HEK293T (cell line): ENCODE results near the gene FMN2.

Experiments used
- CTCF ChIA-PET: fragments of 350-600 bp; formaldehyde crosslinking; extraction: SDS; loops from one replicate; lab custom pipeline; 2021; ENCODE audit warnings: antibody characterized with exemption, inconsistent platforms; lab: Yijun Ruan, JAX
- POLR2A ChIA-PET: fragments of 350-600 bp; formaldehyde crosslinking; extraction: SDS; loops from one replicate; lab custom pipeline; 2020; ENCODE audit warnings: antibody characterized with exemption, inconsistent platforms; lab: Yijun Ruan, JAX
- DNase-seq: peaks from one replicate; pipeline ENCODE4 v3.0.0; 2012; ENCODE audit warnings: mixed read lengths; ENCODE audit errors: extremely low spot score
- ARNT ChIP-seq: fragments of 450-650 bp; IDR thresholded peaks from 2 replicates; pipeline ENCODE4 v1.6.1; 2017; ENCODE audit warnings: mild to moderate bottlenecking
- BHLHE40 ChIP-seq: fragments of 450-650 bp; IDR thresholded peaks from 2 replicates; pipeline ENCODE4 v1.6.1; 2016; ENCODE audit warnings: mild to moderate bottlenecking, moderate library complexity, borderline replicate concordance
- CTBP1 ChIP-seq: fragments of 450-650 bp; IDR thresholded peaks from 2 replicates; pipeline ENCODE4 v1.6.1; 2016; ENCODE audit warnings: borderline replicate concordance
- ELF4 ChIP-seq: fragments of 450-650 bp; IDR thresholded peaks from 2 replicates; pipeline ENCODE4 v1.6.1; 2017; ENCODE audit warnings: antibody characterized with exemption
- FOXA1 ChIP-seq: fragments of 450-650 bp; IDR thresholded peaks from 2 replicates; pipeline ENCODE4 v1.6.1; 2016; ENCODE audit warnings: mild to moderate bottlenecking
- FOXK2 ChIP-seq: fragments of 450-650 bp; IDR thresholded peaks from 2 replicates; pipeline ENCODE4 v1.6.1; 2016; ENCODE audit warnings: mild to moderate bottlenecking
- FOXM1 ChIP-seq: fragments of 450-650 bp; IDR thresholded peaks from 2 replicates; pipeline ENCODE4 v1.6.1; 2017; ENCODE audit warnings: mild to moderate bottlenecking, borderline replicate concordance
- HDGF ChIP-seq: fragments of 450-650 bp; IDR thresholded peaks from 2 replicates; pipeline ENCODE4 v1.6.1; 2017; ENCODE audit warnings: antibody characterized with exemption, borderline replicate concordance
- L3MBTL2 ChIP-seq: fragments of 450-650 bp; conservative IDR thresholded peaks from 2 replicates; pipeline ENCODE4 v1.6.1; 2016; ENCODE audit warnings: mild to moderate bottlenecking
- LEF1 ChIP-seq: fragments of 450-650 bp; IDR thresholded peaks from 2 replicates; pipeline ENCODE4 v1.6.1; 2017; ENCODE audit warnings: mild to moderate bottlenecking, borderline replicate concordance
- NFRKB ChIP-seq: fragments of 450-650 bp; IDR thresholded peaks from 2 replicates; pipeline ENCODE4 v1.6.1; 2016; ENCODE audit warnings: mild to moderate bottlenecking, moderate library complexity
- PKNOX1 ChIP-seq: fragments of 450-650 bp; IDR thresholded peaks from 2 replicates; pipeline ENCODE4 v1.6.1; 2016
- SP1 ChIP-seq: fragments of 450-650 bp; IDR thresholded peaks from 2 replicates; pipeline ENCODE4 v1.6.1; 2017
- SUZ12 ChIP-seq: fragments of 450-650 bp; IDR thresholded peaks from 2 replicates; pipeline ENCODE4 v1.6.1; 2016; ENCODE audit warnings: mild to moderate bottlenecking
- TARDBP ChIP-seq: fragments of 450-650 bp; IDR thresholded peaks from 2 replicates; pipeline ENCODE4 v1.6.1; 2016
- ZNF384 ChIP-seq: fragments of 450-650 bp; IDR thresholded peaks from 2 replicates; pipeline ENCODE4 v1.6.1; 2016

FMN2 gene

GRCh38 chr1:240522122-240522822, 430.6 kb downstream of the FMN2 start:
- TF ChIP-seq TARDBP (no peak), SUZ12 (no peak), NFRKB (no peak), LEF1 (no peak), L3MBTL2 (no peak), FOXK2 (no peak), SP1 (no peak), PKNOX1 (no peak), ELF4 (no peak), BHLHE40 (no peak), FOXA1 (no peak), CTBP1 (no peak), ZNF384 (no peak), HDGF (no peak), ARNT (no peak), FOXM1 (no peak)
- ChIA-PET CTCF (no interaction called here), POLR2A (no interaction called here)
- no peak for DNase-seq

DNA sequence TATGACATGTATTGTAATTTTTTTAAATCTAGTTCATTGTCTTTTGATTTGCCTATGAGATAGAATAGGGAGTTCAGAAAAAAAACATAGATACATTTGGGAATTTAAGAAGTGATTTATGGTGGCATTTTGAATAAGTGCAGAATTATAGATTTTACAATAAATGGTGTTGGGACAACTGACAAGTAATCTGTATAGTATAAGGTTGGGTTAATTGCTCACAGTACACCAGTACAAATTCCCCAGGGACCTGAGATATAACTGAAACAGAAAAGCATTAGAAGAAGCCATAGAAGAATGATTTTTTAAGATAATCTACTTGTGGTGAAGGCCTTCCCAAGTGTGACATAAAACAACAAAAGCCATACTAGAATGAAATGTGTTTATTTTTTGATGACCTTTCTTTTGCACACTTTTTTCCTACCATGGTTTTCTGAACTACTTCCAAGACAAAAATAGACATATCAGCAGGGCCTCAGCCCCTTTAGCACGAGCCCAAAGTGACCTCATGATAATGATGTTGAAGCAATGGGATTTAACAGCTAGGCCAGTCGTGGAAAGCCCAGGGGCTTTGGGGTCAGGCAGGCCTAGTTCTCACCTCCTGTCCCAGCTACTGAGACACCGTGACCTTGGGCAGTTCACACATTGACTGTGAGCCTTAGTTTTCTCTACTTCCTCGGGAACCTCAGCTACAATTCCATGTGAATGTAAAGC, 432.8 kb downstream of the FMN2 start:
- POLR2A ChIA-PET, result no interaction called here

More for the DNA sequence above, 432.8 kb downstream of the FMN2 start:
- TF ChIP-seq HDGF (no peak), SP1 (no peak), PKNOX1 (peak; percentile 65), CTBP1 (no peak)
- CTCF ChIA-PET, result interaction anchor here (0.5 kb wide), 1 partner anchor 1679 kb away, joined by 3 read pairs; no protein-coding TSS in a partner anchor
- no peak for DNase-seq
